Testis (tissue), 3 donors: Measurements from ENCODE around the gene ENTPD2. TPM values are rescaled to one million over a fixed set of nuclear protein-coding genes. Genes with fewer than 3 reads are reported as not detected.

ENCODE experiments used
- DNase-seq: peaks from one replicate; pipeline ENCODE4 v3.0.0-alpha.2; 2019
- H3K27ac ChIP-seq, 2 donors: fragments of 200-600 bp; sonication (generic); one replicate each; pipeline ENCODE4 v1.5.1; 2019
- H3K27me3 ChIP-seq: fragments of 200-600 bp; sonication (generic); one replicate; pipeline ENCODE4 v1.5.1; 2019
- H3K36me3 ChIP-seq: fragments of 200-600 bp; sonication (generic); one replicate; pipeline ENCODE4 v1.5.1; 2017; ENCODE audit warnings: low read depth; ENCODE audit errors: missing control alignments
- H3K4me1 ChIP-seq: fragments of 200-600 bp; sonication (generic); one replicate; pipeline ENCODE4 v1.5.1; 2019
- H3K4me3 ChIP-seq, 2 donors: fragments of 200-600 bp; sonication (generic); one replicate each; pipeline ENCODE4 v1.5.1; 2017 to 2019
- H3K9me3 ChIP-seq: fragments of 200-600 bp; sonication (generic); one replicate; pipeline ENCODE4 v1.5.1; 2017
- CTCF ChIP-seq, 3 experiments: fragments of 450-650 bp in 2 of 3; fragments of 200-600 bp in 1 of 3; sonication (generic) in 1 of 3; IDR thresholded peaks; one replicate each; pipeline ENCODE4 v1.5.1; 2016 to 2019; ENCODE audit warnings: antibody characterized with exemption in 3 of 3, mild to moderate bottlenecking in 2 of 3, moderate library complexity in 1 of 3
- POLR2A ChIP-seq: fragments of 450-650 bp; IDR thresholded peaks from one replicate; pipeline ENCODE4 v1.6.1; 2017; ENCODE audit warnings: antibody characterized with exemption, mild to moderate bottlenecking, moderate library complexity
- WGBS, 2 donors: methylation state at CpG; one replicate each; pipeline ENCODE4 v1.1.5; 2018; 5-methylcytosine and 5-hydroxymethylcytosine counted together
- intact Hi-C: fragments of 100-400 bp; cut with DNase I; formaldehyde crosslinking; loops from one replicate; pipeline ENCODE4 v1.15.1; 2023; ENCODE audit warnings: low total_unique reads
- polyA plus RNA-seq: library from polyadenylated mRNA; stranded (reverse); fragments of 350-450 nt; fragmentation: Illumina TruSeq; extraction: RNeasy Lipid Tissue Mini Kit (QIAGEN cat#74804); gene quantifications from one replicate; pipeline ENCODE4 v1.2.3, GENCODE V29; 2014; ENCODE audit warnings: low read depth, low replicate concordance; ENCODE audit not compliant: insufficient read depth
- total RNA-seq, 2 donors: library from RNA; depleted of rRNA; stranded (reverse); fragments of >200 nt; gene quantifications; one replicate each; pipeline ENCODE4 v1.2.3, GENCODE V29; 2016

ENTPD2 gene
- total and polyA plus RNA-seq, 3 donors from 2014 or later: 5.7 to 9.6 (median 8.5) TPM

GRCh38 chr9:137057545-137057944 is 3.7 kb upstream of the ENTPD2 start:
- Histone ChIP-seq H3K4me3 (no peak overlapping the region), H3K27me3 (no peaks in the 10 kb centered on the region), H3K4me1 (peaks cover 34% of the 10 kb centered on the region), H3K36me3 (no peaks in the 10 kb centered on the region), H3K27ac (no peak overlapping the region), H3K9me3 (no peaks in the 10 kb centered on the region)
- WGBS, 2 donors: 57 to 72% methylated on average over 16 of the region's 16 CpGs
- DNase-seq: no peak
- TF ChIP-seq POLR2A (no peak), CTCF (IDR thresholded peaks at IDR 0.05) (no peak)
- intact Hi-C loops: no loop called here

- intact Hi-C loops: no loop called here
- no peaks in the 10 kb centered on the region for H3K36me3 ChIP-seq
- peaks cover 34% of the 10 kb centered on the region for H3K4me1 ChIP-seq
- no peaks in the 10 kb centered on the region for H3K9me3 ChIP-seq
- no peak for TF ChIP-seq CTCF (IDR thresholded peaks at IDR 0.05)
- TF ChIP-seq POLR2A: no peak
- no peak overlapping the region for H3K27ac ChIP-seq
- DNase-seq: peak; percentile 34
- WGBS, 2 donors: 65 to 71% methylated on average over 17 of the region's 17 CpGs
- no peak overlapping the region for H3K4me3 ChIP-seq
- no peaks in the 10 kb centered on the region for H3K27me3 ChIP-seq
Observed at GRCh38 chr9:137056739-137057415, 3.0 kb upstream of the ENTPD2 start.

GRCh38 chr9:137055385-137056364 is 1.8 kb upstream of the ENTPD2 start:
- peak; percentile 93 for DNase-seq
- no peaks in the 10 kb centered on the region for H3K27me3 ChIP-seq
- TF ChIP-seq POLR2A: no peak
- TF ChIP-seq CTCF (IDR thresholded peaks at IDR 0.05): no peak
- no peaks in the 10 kb centered on the region for H3K9me3 ChIP-seq
- no peaks in the 10 kb centered on the region for H3K36me3 ChIP-seq
- 33 to 44% methylated on average over 18 to 27 of the region's 28 CpGs for WGBS, 2 donors
- H3K4me1 ChIP-seq: peaks cover 34% of the 10 kb centered on the region
- intact Hi-C loops: no loop called here
- no peak overlapping the region for H3K4me3 ChIP-seq
- peak overlapping the region in 1 of 2 donors; percentile 65 for H3K27ac ChIP-seq

- Histone ChIP-seq H3K4me3 (no peak overlapping the region), H3K27me3 (no peaks in the 10 kb centered on the region), H3K9me3 (no peaks in the 10 kb centered on the region), H3K27ac (peak overlapping the region; percentile 10 to 65), H3K36me3 (no peaks in the 10 kb centered on the region), H3K4me1 (peaks cover 34% of the 10 kb centered on the region)
- intact Hi-C loops: no loop called here
- DNase-seq: no peak
- no peak for TF ChIP-seq POLR2A
- TF ChIP-seq CTCF (IDR thresholded peaks at IDR 0.05): no peak
- WGBS, 2 donors: 60 to 67% methylated on average over 3 to 15 of the region's 17 CpGs
Observed at GRCh38 chr9:137054932-137055384, 1.1 kb upstream of the ENTPD2 start.
